Measurements from ENCODE around the gene ATG2B. TPM values are rescaled to one million over a fixed set of nuclear protein-coding genes. Genes with fewer than 3 reads are reported as not detected.

ATG2B gene
- total RNA-seq, 1 experiment from 2014 or later = 19.4 TPM

DNA sequence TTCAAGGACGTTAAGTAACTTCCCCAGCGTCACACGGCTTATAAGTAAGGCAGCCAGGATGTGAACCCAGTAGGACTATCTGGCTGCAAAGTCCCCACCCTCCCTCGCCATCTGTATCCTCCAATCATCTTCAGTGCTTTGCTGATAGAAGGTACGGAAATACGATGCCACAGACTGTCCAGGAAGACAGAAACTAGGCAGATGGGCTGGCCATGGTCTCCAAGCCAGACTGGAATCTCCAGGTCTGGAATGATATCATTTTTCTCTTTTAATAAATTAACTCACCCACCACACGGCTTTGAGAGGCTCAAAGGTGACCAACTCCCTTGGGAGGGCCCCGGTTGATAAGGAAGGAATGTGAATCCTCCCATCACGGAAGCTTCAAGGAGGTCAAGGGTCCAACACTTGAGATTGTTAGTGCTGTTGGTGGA, 123.4 kb downstream of the ATG2B start:
- Histone ChIP-seq H3K27me3 (replicated peaks; ENCODE audit: control insufficient read depth, insufficient read depth, low read length) (no peaks in the 10 kb centered on the region), H3K4me3 (ENCODE audit: low read depth, low read length) (no peak overlapping the region), H3K9me3 (peaks cover 27% of the 10 kb centered on the region), H3K4me1 (peaks cover 32% of the 10 kb centered on the region), H3K36me3 (ENCODE audit: control insufficient read depth, insufficient read depth, low read length) (peaks cover 2% of the 10 kb centered on the region)
- ChIA-PET POLR2A (no interaction called here), CTCF (interaction anchor here (1.3 kb wide), 1 partner anchor 139 kb away, joined by 3 read pairs; no protein-coding TSS in a partner anchor)
- no peaks in the 10 kb centered on the region for H3K27me3 Mint-ChIP-seq (ENCODE audit: insufficient read depth, unreplicated experiment)
- peak overlapping the region; percentile 35 for H3K4me3 Mint-ChIP-seq (ENCODE audit: unreplicated experiment)
- no peaks in the 10 kb centered on the region for H3K9me3 Mint-ChIP-seq (ENCODE audit: unreplicated experiment)
- TF ChIP-seq, protein P1, sequence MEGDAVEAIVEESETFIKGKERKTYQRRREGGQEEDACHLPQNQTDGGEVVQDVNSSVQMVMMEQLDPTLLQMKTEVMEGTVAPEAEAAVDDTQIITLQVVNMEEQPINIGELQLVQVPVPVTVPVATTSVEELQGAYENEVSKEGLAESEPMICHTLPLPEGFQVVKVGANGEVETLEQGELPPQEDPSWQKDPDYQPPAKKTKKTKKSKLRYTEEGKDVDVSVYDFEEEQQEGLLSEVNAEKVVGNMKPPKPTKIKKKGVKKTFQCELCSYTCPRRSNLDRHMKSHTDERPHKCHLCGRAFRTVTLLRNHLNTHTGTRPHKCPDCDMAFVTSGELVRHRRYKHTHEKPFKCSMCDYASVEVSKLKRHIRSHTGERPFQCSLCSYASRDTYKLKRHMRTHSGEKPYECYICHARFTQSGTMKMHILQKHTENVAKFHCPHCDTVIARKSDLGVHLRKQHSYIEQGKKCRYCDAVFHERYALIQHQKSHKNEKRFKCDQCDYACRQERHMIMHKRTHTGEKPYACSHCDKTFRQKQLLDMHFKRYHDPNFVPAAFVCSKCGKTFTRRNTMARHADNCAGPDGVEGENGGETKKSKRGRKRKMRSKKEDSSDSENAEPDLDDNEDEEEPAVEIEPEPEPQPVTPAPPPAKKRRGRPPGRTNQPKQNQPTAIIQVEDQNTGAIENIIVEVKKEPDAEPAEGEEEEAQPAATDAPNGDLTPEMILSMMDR (IDR thresholded peaks at IDR 0.05; ENCODE audit: insufficient read depth in 1 of 2, low read depth in 1 of 2, low read length in 1 of 2, severe bottlenecking in 1 of 2, unreplicated experiment in 1 of 2) = no peak
- BruUV-seq (replicated peaks) = no TSS peak
- H3K27ac Mint-ChIP-seq (ENCODE audit: unreplicated experiment) = peak overlapping the region; percentile 91
- no peaks in the 10 kb centered on the region for H3K4me1 Mint-ChIP-seq (ENCODE audit: low read depth, unreplicated experiment)
- intact Hi-C loops (cut with micrococcal nuclease; ENCODE audit: unreplicated experiment) = loop anchor here (5.0 kb wide), 1 partner anchor 42 kb away; no protein-coding TSS in a partner anchor
- peak; percentile 81 to 92 for DNase-seq
- no peaks in the 10 kb centered on the region for H3K36me3 Mint-ChIP-seq (ENCODE audit: insufficient read depth, unreplicated experiment)

DNA sequence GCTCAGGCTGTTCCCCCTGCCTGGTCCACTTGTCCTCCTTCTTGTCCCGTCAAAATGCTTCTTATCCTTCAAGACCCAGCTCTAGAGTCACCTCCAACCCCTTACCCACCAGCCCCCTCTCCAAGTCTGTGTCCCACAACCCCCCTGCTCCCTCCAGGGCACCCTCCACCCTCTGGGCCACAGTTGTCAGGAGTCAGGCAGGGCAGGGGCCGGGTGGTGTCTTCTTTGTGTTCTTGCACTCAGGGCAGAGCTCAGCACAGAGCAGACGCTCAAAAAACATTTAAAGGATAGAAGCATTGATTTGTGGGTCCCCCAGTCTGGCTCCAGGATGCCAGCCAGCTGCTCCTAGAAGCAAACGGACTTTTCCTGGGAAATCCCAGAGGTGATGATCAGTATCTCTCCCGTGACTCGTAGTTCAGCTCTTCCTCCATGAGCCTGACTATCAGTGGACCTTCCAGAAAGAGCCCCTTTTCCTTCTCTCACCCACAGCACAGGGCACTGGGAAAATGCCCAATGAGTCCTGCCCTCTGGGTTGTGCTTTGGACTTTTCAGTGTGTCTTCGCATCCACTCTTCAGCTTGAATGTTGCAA, 124.4 kb downstream of the ATG2B start:
- Histone ChIP-seq H3K4me3 (ENCODE audit: low read depth, low read length) (no peak overlapping the region), H3K4me1 (peaks cover 39% of the 10 kb centered on the region), H3K36me3 (ENCODE audit: control insufficient read depth, insufficient read depth, low read length) (peaks cover 2% of the 10 kb centered on the region), H3K27me3 (replicated peaks; ENCODE audit: control insufficient read depth, insufficient read depth, low read length) (no peaks in the 10 kb centered on the region), H3K9me3 (peaks cover 27% of the 10 kb centered on the region)
- Mint-ChIP-seq H3K27ac (ENCODE audit: unreplicated experiment) (no peak overlapping the region), H3K9me3 (ENCODE audit: unreplicated experiment) (no peaks in the 10 kb centered on the region), H3K4me3 (ENCODE audit: unreplicated experiment) (no peak overlapping the region), H3K36me3 (ENCODE audit: insufficient read depth, unreplicated experiment) (no peaks in the 10 kb centered on the region), H3K4me1 (ENCODE audit: low read depth, unreplicated experiment) (no peaks in the 10 kb centered on the region), H3K27me3 (ENCODE audit: insufficient read depth, unreplicated experiment) (no peaks in the 10 kb centered on the region)
- ChIA-PET POLR2A (no interaction called here), CTCF (interaction anchor here (1.3 kb wide), 1 partner anchor 138 kb away, joined by 3 read pairs; no protein-coding TSS in a partner anchor)
- no TSS peak for BruUV-seq (replicated peaks)
- intact Hi-C loops (cut with micrococcal nuclease; ENCODE audit: unreplicated experiment) = loop anchor here (5.0 kb wide), 1 partner anchor 41 kb away; no protein-coding TSS in a partner anchor
- DNase-seq = no peak
- TF ChIP-seq, protein P1 (IDR thresholded peaks at IDR 0.05; ENCODE audit: insufficient read depth in 1 of 2, low read depth in 1 of 2, low read length in 1 of 2, severe bottlenecking in 1 of 2, unreplicated experiment in 1 of 2) = no peak

DNA sequence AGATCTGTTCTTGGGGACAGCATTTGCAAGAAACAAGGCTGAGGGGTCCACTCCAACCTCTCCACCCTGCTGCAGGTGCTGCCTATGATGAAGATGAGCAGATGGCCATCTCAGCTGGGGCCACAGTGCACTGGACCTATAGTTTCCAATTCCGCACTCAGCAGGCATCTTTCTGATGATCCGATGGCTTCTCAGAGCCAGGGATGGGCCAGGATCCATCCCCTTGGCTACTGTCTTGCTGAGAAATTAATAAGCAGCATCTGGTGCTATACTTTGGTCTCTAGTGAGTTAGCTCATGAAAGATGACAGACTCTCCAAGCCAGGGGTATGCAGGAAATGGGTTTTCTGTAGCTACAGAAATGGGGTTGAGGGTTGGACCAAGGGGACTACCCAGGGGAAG, 125.5 kb downstream of the ATG2B start:
- CTCF ChIA-PET = no interaction called here
- H3K27me3 ChIP-seq (replicated peaks; ENCODE audit: control insufficient read depth, insufficient read depth, low read length) = no peaks in the 10 kb centered on the region
- TF ChIP-seq, protein P1 (IDR thresholded peaks at IDR 0.05; ENCODE audit: insufficient read depth in 1 of 2, low read depth in 1 of 2, low read length in 1 of 2, severe bottlenecking in 1 of 2, unreplicated experiment in 1 of 2) = no peak
- intact Hi-C loops (cut with micrococcal nuclease; ENCODE audit: unreplicated experiment) = loop anchor here (5.0 kb wide), 1 partner anchor 40 kb away; no protein-coding TSS in a partner anchor
- POLR2A ChIA-PET = no interaction called here
- H3K4me1 ChIP-seq = peaks cover 39% of the 10 kb centered on the region
- peaks cover 2% of the 10 kb centered on the region for H3K36me3 ChIP-seq (ENCODE audit: control insufficient read depth, insufficient read depth, low read length)
- Mint-ChIP-seq H3K27me3 (ENCODE audit: insufficient read depth, unreplicated experiment) (no peaks in the 10 kb centered on the region), H3K9me3 (ENCODE audit: unreplicated experiment) (no peaks in the 10 kb centered on the region), H3K27ac (ENCODE audit: unreplicated experiment) (no peak overlapping the region), H3K4me3 (ENCODE audit: unreplicated experiment) (no peak overlapping the region), H3K4me1 (ENCODE audit: low read depth, unreplicated experiment) (no peaks in the 10 kb centered on the region), H3K36me3 (ENCODE audit: insufficient read depth, unreplicated experiment) (no peaks in the 10 kb centered on the region)
- peaks cover 27% of the 10 kb centered on the region for H3K9me3 ChIP-seq
- DNase-seq = no peak
- BruUV-seq (replicated peaks) = no TSS peak
- no peak overlapping the region for H3K4me3 ChIP-seq (ENCODE audit: low read depth, low read length)

Measured in Caco-2 (cell line).